ENCODE results near the gene FAM117B. TPM values are rescaled to one million over a fixed set of nuclear protein-coding genes. Genes with fewer than 3 reads are reported as not detected.

FAM117B gene
- total and polyA plus RNA-seq, 7 donors = 3.6 to 8.9 (median 4.6) TPM

DNA sequence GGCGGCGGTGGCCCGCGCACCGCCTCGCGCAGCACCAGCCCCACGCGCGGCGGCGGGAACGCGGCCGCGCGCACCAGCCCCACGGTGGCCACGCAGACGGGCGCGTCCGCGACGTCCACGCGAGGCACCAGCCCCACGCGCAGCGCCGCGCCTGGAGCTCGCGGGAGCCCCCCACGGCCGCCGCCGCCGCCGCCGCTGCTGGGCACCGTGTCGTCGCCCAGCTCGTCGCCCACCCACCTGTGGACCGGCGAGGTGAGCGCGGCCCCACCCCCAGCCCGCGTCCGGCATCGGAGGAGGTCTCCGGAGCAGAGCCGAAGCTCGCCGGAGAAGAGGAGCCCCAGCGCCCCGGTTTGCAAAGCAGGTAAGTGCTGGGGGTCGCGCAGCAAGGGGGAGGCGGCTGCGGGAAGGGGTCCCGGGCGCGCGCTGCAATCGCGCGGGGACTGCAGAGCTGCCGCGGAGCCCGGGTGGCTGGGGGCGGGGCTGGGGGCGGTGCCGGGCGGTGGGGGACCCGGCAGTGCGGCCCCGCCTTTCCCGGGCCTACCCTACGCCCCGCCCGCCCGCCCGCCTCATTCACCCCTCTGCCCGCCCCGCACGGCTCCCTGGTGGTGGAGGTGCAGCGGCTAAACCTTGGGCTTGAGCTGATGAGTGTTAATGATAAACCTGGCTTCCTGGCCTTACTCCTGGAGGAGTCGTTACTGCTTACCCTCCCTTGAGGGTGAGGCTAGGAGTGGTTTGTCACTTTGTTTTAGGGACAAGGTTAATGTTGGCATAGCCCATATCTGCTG lies 851 bp downstream of the FAM117B start:
- peak overlapping the region; percentile 90 to 96 (median 91) for H3K27ac ChIP-seq
- no peaks in the 10 kb centered on the region for H3K36me3 ChIP-seq
- 0% methylated on average over 92 of the region's 92 CpGs for WGBS, 2 donors
- DNase-seq = peak; percentile 80
- H3K27me3 ChIP-seq = no peaks in the 10 kb centered on the region
- H3K4me3 ChIP-seq = peak overlapping the region; percentile 96 to 100 (median 99)
- peak in 1 of 4 donors; percentile 14 for TF ChIP-seq POLR2AphosphoS5 (IDR thresholded peaks at IDR 0.05)
- peak in 1 of 2 donors; percentile 55 for TF ChIP-seq POLR2A (IDR thresholded peaks at IDR 0.05)
- no peak for TF ChIP-seq EP300 (IDR thresholded peaks at IDR 0.05)
- intact Hi-C loops (cut with DNase I) = loop anchor here (2.0 to 10.0 kb wide), 5 partner anchors 169 to 601 kb away; partner anchors contain the start of genes BMPR2, FZD7, NBEAL1 and WDR12
- peaks cover 0 to 11% (median 5%) of the 10 kb centered on the region in 4 donors for H3K4me1 ChIP-seq
- no peaks in the 10 kb centered on the region for H3K9me3 ChIP-seq

DNA sequence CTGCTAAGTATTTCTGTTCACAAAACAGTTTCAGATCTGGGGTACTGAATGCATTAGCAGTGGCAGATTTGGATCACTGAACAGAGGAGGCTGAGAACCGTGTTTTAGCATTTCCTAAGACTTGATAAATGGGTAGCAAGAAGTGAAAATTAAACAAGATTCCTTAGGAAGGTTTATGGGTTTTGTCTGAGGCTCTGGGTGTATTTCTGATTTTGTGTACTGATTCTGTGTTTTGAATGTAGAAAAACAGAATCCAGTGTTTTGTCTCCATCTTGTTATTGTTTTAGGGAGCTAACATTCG lies 1.4 kb downstream of the FAM117B start:
- 1 to 4% methylated on average over 2 of the region's 2 CpGs for WGBS, 2 donors
- peak overlapping the region; percentile 82 to 96 (median 91) for H3K27ac ChIP-seq
- peaks cover 0 to 11% (median 5%) of the 10 kb centered on the region in 4 donors for H3K4me1 ChIP-seq
- peak overlapping the region; percentile 73 to 100 (median 99) for H3K4me3 ChIP-seq
- H3K36me3 ChIP-seq = no peaks in the 10 kb centered on the region
- TF ChIP-seq POLR2A (IDR thresholded peaks at IDR 0.05) = no peak
- TF ChIP-seq EP300 (IDR thresholded peaks at IDR 0.05) = no peak
- TF ChIP-seq, protein P1, sequence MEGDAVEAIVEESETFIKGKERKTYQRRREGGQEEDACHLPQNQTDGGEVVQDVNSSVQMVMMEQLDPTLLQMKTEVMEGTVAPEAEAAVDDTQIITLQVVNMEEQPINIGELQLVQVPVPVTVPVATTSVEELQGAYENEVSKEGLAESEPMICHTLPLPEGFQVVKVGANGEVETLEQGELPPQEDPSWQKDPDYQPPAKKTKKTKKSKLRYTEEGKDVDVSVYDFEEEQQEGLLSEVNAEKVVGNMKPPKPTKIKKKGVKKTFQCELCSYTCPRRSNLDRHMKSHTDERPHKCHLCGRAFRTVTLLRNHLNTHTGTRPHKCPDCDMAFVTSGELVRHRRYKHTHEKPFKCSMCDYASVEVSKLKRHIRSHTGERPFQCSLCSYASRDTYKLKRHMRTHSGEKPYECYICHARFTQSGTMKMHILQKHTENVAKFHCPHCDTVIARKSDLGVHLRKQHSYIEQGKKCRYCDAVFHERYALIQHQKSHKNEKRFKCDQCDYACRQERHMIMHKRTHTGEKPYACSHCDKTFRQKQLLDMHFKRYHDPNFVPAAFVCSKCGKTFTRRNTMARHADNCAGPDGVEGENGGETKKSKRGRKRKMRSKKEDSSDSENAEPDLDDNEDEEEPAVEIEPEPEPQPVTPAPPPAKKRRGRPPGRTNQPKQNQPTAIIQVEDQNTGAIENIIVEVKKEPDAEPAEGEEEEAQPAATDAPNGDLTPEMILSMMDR (IDR thresholded peaks at IDR 0.05) = no peak
- no peak for TF ChIP-seq POLR2AphosphoS5 (IDR thresholded peaks at IDR 0.05)
- H3K27me3 ChIP-seq = no peaks in the 10 kb centered on the region
- DNase-seq = no peak
- no peaks in the 10 kb centered on the region for H3K9me3 ChIP-seq
- intact Hi-C loops (cut with DNase I) = loop anchor here (5.0 to 10.0 kb wide), 4 partner anchors 169 to 601 kb away; partner anchors contain the start of genes BMPR2, FZD7 and NBEAL1

DNA sequence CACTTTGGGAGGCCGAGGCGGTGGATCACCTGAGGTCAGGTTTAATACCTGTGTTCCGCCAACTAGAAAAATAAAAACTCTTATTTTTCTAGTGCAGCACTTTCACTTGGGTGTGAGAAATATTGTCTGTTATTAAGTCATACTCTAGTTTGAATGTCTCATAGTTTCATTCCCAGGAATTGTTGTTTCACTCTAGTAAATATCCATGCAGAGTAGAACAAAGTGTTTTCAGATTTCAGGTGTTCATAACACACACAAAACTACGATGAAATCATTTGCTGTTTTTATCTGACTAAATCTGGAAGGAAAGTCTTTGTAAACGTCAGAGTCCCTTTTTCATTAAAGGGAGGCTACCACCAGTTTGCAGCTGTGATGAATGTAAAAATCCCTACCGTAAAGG lies 4.0 kb downstream of the FAM117B start:
- 50 to 72% methylated on average over 6 of the region's 6 CpGs for WGBS, 2 donors
- no peak for TF ChIP-seq EP300 (IDR thresholded peaks at IDR 0.05)
- no peak for TF ChIP-seq POLR2AphosphoS5 (IDR thresholded peaks at IDR 0.05)
- no peak for TF ChIP-seq POLR2A (IDR thresholded peaks at IDR 0.05)
- TF ChIP-seq, protein P1 (IDR thresholded peaks at IDR 0.05) = no peak
- H3K4me1 ChIP-seq = peaks cover 0 to 11% (median 5%) of the 10 kb centered on the region in 4 donors
- no peaks in the 10 kb centered on the region for H3K27me3 ChIP-seq
- H3K36me3 ChIP-seq = no peaks in the 10 kb centered on the region
- intact Hi-C loops (cut with DNase I) = loop anchor here (5.0 to 10.0 kb wide), 4 partner anchors 166 to 604 kb away; partner anchors contain the start of genes BMPR2, FZD7 and NBEAL1
- no peak for DNase-seq
- no peaks in the 10 kb centered on the region for H3K9me3 ChIP-seq
- H3K27ac ChIP-seq = no peak overlapping the region
- no peak overlapping the region for H3K4me3 ChIP-seq

DNA sequence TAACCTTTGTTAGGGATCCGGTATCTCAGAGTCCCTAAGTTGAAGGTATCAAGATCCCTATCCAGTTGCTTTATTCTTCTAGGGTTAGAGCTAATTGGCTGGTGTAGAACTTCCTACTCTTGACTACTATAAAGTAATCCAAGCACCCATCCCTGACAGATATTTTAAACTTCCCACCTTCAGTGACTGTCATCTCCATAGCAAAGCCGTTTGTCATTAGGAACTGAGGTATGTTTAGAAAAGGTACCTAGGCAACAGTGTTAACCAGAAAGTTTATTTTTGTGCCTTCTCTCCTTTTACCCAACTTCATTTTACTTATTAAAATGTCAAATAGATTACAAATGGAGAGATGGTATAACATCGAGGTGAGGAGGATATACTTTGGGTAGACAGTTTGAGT lies 4.5 kb downstream of the FAM117B start:
- Histone ChIP-seq H3K4me1 (peaks cover 0 to 11% (median 4%) of the 10 kb centered on the region in 4 donors), H3K27me3 (no peaks in the 10 kb centered on the region), H3K27ac (no peak overlapping the region), H3K36me3 (no peaks in the 10 kb centered on the region), H3K4me3 (no peak overlapping the region), H3K9me3 (no peaks in the 10 kb centered on the region)
- no peak for DNase-seq
- TF ChIP-seq EP300 (IDR thresholded peaks at IDR 0.05) = no peak
- intact Hi-C loops (cut with DNase I) = loop anchor here (5.0 to 10.0 kb wide), 4 partner anchors 166 to 604 kb away; partner anchors contain the start of genes BMPR2, FZD7 and NBEAL1
- WGBS, 2 donors = 57 to 72% methylated on average over 3 of the region's 3 CpGs

DNA sequence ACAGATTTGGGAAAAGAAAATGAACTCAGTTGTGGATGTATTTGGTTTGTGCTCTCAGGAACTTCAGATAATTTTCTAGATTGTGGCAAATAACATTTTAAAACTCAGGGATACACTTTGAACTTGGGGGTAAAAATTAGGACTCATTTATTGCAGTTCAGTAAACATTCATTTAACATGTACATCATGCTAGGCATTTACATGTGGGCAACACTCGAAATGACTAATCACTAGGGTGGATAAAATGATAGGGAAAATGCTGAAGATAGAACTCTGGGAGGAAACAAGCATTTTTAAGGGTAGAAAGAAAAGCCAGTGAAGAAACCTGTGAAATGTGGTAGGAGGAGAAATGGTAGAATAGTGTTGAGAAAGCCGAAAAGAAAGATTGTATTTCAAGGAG lies 7.8 kb downstream of the FAM117B start:
- intact Hi-C loops (cut with DNase I) = no loop called here
- no peaks in the 10 kb centered on the region for H3K4me1 ChIP-seq
- DNase-seq = no peak
- TF ChIP-seq POLR2A (IDR thresholded peaks at IDR 0.05) (no peak), POLR2AphosphoS5 (IDR thresholded peaks at IDR 0.05) (no peak), EP300 (IDR thresholded peaks at IDR 0.05) (no peak)
- TF ChIP-seq, protein P1 (IDR thresholded peaks at IDR 0.05) = no peak
- H3K27me3 ChIP-seq = no peaks in the 10 kb centered on the region
- WGBS, 2 donors = 14 to 40% methylated on average over 2 of the region's 2 CpGs
- H3K4me3 ChIP-seq = no peak overlapping the region
- H3K9me3 ChIP-seq = no peaks in the 10 kb centered on the region
- H3K27ac ChIP-seq = no peak overlapping the region
- no peaks in the 10 kb centered on the region for H3K36me3 ChIP-seq

Measured in sigmoid colon (tissue), 7 donors.